HG03354 (cell line): ENCODE data around the gene ZC3H11A.
"Not testable (repeated sequence)": the region's sequence is repeated elsewhere in the genome, so short reads cannot be mapped to it uniquely, and the experiment has no call there.

Source experiments
- ATAC-seq: cut with Tn5 transposase; IDR thresholded peaks from one replicate; pipeline ENCODE4 v1.9.1; 2021; ENCODE audit warnings: mild to moderate bottlenecking; ENCODE audit not compliant: unreplicated experiment, poor library complexity, severe bottlenecking

ZC3H11A gene

GRCh38 chr1:203829247-203829646 is 33.8 kb downstream of the ZC3H11A start:
- not testable (repeated sequence) for ATAC-seq

DNA sequence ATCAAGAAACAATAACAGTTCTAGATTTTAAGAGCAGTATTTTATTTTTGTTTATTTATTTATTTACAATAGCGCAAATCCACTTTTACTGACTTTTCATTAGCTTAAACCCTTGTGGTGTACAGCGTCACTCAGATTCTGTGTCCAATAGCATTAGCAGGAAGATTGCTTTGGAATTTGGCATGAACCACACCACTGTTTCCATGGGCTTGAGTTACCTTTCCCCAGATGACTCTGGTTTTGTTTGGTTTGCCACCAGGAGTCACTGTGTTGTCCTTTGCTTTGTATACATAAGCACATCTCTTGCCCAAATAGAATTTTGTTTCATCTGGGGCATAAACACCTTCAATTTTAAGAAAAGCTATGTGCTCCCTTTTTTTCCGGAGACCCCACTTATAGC is 40.1 kb downstream of the ZC3H11A start:
- ATAC-seq, result no peak

GRCh38 chr1:203839081-203839480 is 43.7 kb downstream of the ZC3H11A start:
- ATAC-seq, result no peak

DNA sequence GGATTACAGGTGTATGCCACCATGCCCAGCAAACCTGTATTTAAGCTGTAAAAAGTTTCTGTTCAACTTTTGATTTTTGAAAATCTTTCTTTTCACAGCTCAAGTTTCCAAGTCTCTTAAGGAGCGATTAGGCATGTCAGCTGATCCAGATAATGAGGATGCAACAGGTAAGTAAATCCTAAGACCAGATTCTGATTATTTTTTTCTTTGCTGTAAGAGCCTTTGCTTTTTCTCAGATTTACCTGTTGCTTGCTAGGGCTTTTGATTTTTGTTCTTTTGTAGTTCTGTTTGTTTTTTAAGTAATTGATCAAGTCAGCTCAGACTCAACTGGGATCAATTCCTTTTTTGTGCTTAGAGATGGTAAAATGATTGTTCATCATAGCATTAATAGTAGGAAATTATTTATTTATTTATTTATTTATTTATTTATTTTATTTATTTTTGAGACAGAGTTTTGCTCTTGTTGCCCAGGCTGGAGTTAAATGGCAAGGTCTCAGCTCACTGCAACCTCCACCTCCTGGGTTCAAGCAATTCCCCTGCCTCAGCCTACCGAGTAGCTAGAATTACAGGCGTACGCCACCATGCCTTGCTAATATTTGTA is 44.9 kb downstream of the ZC3H11A start:
- ATAC-seq, result no peak

- ATAC-seq, result no peak
These were observed 47.1 kb downstream of the ZC3H11A start for GRCh38 chr1:203842559-203842876.

DNA sequence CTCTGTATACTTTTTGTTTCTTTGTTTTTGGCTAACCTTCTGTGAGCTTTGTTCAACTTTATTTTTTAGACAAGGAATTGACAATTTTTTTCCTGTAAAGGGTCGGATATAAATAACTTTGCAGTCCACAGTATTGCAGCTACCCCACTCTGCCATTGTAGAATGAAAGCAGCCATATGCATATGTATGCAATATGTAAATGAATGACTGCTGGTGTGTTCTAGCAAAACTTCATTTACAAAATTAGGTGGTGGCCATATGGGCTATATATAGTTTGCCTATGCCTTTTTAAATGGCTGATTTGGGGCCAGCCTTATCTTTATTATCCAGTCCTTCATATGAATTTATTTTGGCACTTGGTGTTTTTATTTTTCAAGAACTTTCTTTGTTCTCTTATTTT is 48.0 kb downstream of the ZC3H11A start:
- no peak for ATAC-seq
